ENCODE data around the gene CYP4X1. TPM values are rescaled to one million over a fixed set of nuclear protein-coding genes. Genes with fewer than 3 reads are reported as not detected.

CYP4X1 gene
- total RNA-seq (2022; extraction: Qiagen RNA extraction; ENCODE audit: low read depth) = 0.03 to 0.05 TPM in 2 of 5 replicates, not detected in the others

DNA sequence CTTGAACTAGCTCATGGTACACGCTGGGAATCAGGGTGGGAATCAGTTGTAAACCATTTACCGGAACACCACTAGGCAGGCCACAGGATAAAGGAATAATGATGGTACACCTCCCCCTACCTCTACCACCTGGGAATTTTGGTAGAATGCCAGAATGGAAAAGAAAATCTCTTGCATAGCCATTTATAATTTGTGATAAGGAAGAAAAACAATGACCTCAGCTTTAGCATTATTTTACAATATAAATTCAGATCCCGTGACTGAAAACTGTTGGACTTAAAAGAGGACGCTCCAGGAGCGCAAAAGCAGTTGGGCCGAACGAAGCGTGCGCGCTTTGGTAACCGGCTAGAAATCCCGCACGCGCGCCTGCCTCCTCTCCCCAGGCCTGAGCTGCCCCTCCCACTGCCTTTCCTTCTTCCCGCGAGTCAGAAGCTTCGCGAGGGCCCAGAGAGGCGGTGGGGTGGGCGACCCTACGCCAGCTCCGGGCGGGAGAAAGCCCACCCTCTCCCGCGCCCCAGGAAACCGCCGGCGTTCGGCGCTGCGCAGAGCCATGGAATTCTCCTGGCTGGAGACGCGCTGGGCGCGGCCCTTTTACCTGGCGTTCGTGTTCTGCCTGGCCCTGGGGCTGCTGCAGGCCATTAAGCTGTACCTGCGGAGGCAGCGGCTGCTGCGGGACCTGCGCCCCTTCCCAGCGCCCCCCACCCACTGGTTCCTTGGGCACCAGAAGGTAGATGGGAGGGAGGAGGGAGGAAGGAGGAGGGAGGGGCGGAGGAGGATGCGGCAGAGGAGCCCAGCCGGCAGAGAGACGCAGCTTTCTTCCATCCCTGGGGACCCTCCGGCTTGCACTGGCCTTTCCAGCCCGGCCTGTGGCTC is at the start of gene CYP4X1:
TSS of gene CYP4X1 (plus strand) at position 402 of the 873 bp plus-strand sequence. CDS start at position 551, 149 bp downstream.

DNA sequence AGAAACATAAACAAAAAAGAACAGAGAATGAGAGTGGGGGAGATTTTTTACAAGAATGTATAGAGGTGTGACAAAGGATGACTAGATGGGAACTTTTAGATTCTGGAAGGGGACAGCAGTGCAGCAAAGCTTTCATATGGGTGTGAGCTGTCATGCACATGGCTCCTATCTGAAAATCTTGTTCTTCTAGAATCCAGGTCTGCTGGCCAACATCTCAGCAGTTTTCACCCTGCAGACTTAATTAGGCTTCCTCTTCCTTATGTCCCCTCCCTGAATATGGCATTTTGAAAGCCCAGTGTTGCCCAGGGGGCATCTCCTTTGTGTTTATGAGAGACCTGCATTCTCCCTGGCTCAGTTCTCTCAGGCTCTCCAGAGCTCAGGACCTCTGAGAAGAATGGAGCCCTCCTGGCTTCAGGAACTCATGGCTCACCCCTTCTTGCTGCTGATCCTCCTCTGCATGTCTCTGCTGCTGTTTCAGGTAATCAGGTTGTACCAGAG is 43.7 kb downstream of the CYP4X1 start, which contains the start of gene CYP4Z1:
TSS of gene CYP4Z1 (plus strand) at position 135 of the 498 bp plus-strand sequence. CDS start at position 395, 260 bp downstream.

Other genes with a start within 250 kb of the CYP4X1 start
- not detected in 5 replicates for gene CYP4B1, start 224.6 kb upstream of the CYP4X1 start, total RNA-seq (2022; extraction: Qiagen RNA extraction; ENCODE audit: low read depth)
- not detected in 5 replicates for gene CYP4A11, start 82.2 kb upstream of the CYP4X1 start, total RNA-seq (2022; extraction: Qiagen RNA extraction; ENCODE audit: low read depth)
- gene CYP4Z1, start 43.6 kb downstream of the CYP4X1 start, total RNA-seq (2022; extraction: Qiagen RNA extraction; ENCODE audit: low read depth) = not detected in 5 replicates
- not detected in 5 replicates for gene CYP4A22, start 113.8 kb downstream of the CYP4X1 start, total RNA-seq (2022; extraction: Qiagen RNA extraction; ENCODE audit: low read depth)
- gene PDZK1IP1, start 166.4 kb downstream of the CYP4X1 start, total RNA-seq (2022; extraction: Qiagen RNA extraction; ENCODE audit: low read depth) = 6.1 to 9.3 TPM (median 7.9 TPM) in 5 replicates
- gene TAL1, start 208.6 kb downstream of the CYP4X1 start, total RNA-seq (2022; extraction: Qiagen RNA extraction; ENCODE audit: low read depth) = not detected in 5 replicates